ENCODE measurements around the gene LTA4H.
A peak's percentile ranks its signal among the peaks of the same experiment; 100 is the strongest.

Gene LTA4H

GRCh38 chr12:96048393-96048969 lies 13.1 kb upstream of the LTA4H start:
- Histone ChIP-seq H3K4me2 (ENCODE audit: low read length) (no peak overlapping the region), H3K36me3 (ENCODE audit: control insufficient read depth, insufficient read depth, low read length) (no peaks in the 10 kb centered on the region), H2AFZ (peak overlapping the region; percentile 83), H3K27me3 (ENCODE audit: control insufficient read depth, insufficient read depth, low read length) (no peaks in the 10 kb centered on the region), H3K79me2 (no peaks in the 10 kb centered on the region), H3K9me3 (ENCODE audit: control insufficient read depth, low read length) (no peaks in the 10 kb centered on the region), H3K27ac (peak overlapping the region; percentile 45), H3K9ac (no peak overlapping the region), H3K4me1 (peaks cover 21% of the 10 kb centered on the region), H3K4me3 (ENCODE audit: low read depth, low read length) (no peak overlapping the region)
- no peak for TF ChIP-seq CTCF (IDR thresholded peaks at IDR 0.05)

- no peaks in the 10 kb centered on the region for H3K79me2 ChIP-seq
- H3K9me3 ChIP-seq (ENCODE audit: control insufficient read depth, low read length), result no peaks in the 10 kb centered on the region
- no peaks in the 10 kb centered on the region for H3K27me3 ChIP-seq (ENCODE audit: control insufficient read depth, insufficient read depth, low read length)
- peak overlapping the region; percentile 45 for H3K27ac ChIP-seq
- peaks cover 21% of the 10 kb centered on the region for H3K4me1 ChIP-seq
- peak overlapping the region; percentile 2 for H3K4me2 ChIP-seq (ENCODE audit: low read length)
- H3K36me3 ChIP-seq (ENCODE audit: control insufficient read depth, insufficient read depth, low read length), result no peaks in the 10 kb centered on the region
- no peak overlapping the region for H3K4me3 ChIP-seq (ENCODE audit: low read depth, low read length)
- peak overlapping the region; percentile 83 for H2AFZ ChIP-seq
- no peak overlapping the region for H3K9ac ChIP-seq
- no peak for TF ChIP-seq CTCF (IDR thresholded peaks at IDR 0.05)
Measured at GRCh38 chr12:96047229-96048211, 12.1 kb upstream of the LTA4H start.

GRCh38 chr12:96046543-96047228 lies 11.3 kb upstream of the LTA4H start:
- Histone ChIP-seq H3K9ac (no peak overlapping the region), H3K4me3 (ENCODE audit: low read depth, low read length) (no peak overlapping the region), H3K36me3 (ENCODE audit: control insufficient read depth, insufficient read depth, low read length) (no peaks in the 10 kb centered on the region), H3K79me2 (no peaks in the 10 kb centered on the region), H2AFZ (peak overlapping the region; percentile 83), H3K27ac (peak overlapping the region; percentile 45), H3K27me3 (ENCODE audit: control insufficient read depth, insufficient read depth, low read length) (no peaks in the 10 kb centered on the region), H3K4me1 (peaks cover 21% of the 10 kb centered on the region), H3K4me2 (ENCODE audit: low read length) (no peak overlapping the region), H3K9me3 (ENCODE audit: control insufficient read depth, low read length) (no peaks in the 10 kb centered on the region)
- TF ChIP-seq CTCF (IDR thresholded peaks at IDR 0.05), result no peak

GRCh38 chr12:96045566-96045965 lies 10.2 kb upstream of the LTA4H start:
- Histone ChIP-seq H3K36me3 (ENCODE audit: control insufficient read depth, insufficient read depth, low read length) (no peaks in the 10 kb centered on the region), H3K27me3 (ENCODE audit: control insufficient read depth, insufficient read depth, low read length) (no peaks in the 10 kb centered on the region), H2AFZ (no peak overlapping the region), H3K4me3 (ENCODE audit: low read depth, low read length) (no peak overlapping the region), H3K27ac (no peak overlapping the region), H3K9me3 (ENCODE audit: control insufficient read depth, low read length) (no peaks in the 10 kb centered on the region), H3K9ac (no peak overlapping the region), H3K4me1 (peaks cover 24% of the 10 kb centered on the region), H3K4me2 (ENCODE audit: low read length) (no peak overlapping the region), H3K79me2 (no peaks in the 10 kb centered on the region)
- no peak for TF ChIP-seq CTCF (IDR thresholded peaks at IDR 0.05)
